MV-4-11 (cell line): ENCODE data around the gene DDX54.
"Not testable (repeated sequence)": the region's sequence is repeated elsewhere in the genome, so short reads cannot be mapped to it uniquely, and the experiment has no call there.

Experiments
- DNase-seq: peaks from one replicate; lab custom pipeline; 2025; lab: John Stamatoyannopoulos, UW

DDX54 gene

DNA sequence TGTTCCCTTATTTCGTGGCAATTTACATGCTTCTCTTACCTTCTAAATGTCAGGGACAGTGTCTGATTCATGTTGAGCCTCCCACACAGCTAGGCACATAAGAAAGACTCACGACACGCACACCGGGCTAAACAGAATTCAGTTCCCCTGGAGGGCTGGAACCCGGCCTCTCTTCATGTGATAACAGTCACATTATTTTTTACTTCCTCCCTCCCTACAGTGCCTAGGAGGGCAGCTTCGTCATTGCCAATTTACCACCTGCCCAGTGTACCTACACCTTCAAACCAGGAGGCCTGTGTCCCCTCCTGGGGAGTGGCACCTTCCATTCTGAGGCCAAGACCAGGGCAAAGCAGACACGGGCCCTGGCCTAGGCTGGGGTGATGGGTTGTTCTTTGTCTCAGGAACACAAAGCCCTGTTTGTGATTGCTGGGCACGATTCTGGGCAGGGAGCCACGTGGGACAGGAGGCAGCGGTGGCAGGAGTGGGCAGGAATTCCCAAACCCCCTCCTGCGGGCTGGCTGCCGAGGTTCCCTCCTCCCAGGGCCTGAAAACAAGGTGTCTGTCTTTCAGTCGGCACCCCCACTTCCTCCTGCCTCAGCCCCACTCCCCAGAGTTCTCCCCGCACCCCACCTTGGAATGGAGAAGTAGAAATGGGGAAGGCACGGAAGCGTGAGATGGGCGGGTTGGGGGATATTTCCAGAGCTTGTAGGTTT lies 42.9 kb downstream of the DDX54 start:
- peak; percentile 53 for DNase-seq

DNA sequence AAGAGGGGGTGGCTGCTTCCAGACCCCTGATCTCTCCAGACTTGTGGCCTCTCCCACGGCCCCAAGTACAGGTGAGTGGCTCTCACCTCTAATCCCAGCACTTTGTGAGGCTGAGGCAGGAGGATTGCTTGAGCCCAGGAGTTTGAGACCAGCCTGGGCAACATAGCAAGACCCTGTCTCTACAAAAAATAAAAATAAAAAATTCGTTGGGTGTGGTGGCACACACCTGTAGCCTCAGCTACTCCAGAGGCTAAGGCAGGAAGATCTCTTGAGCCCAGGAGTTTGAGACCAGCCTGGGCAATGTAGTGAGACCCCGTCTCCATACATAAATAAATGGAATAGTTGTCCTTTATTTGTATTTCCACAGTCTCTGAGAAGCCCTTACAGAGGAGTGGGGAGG lies 43.6 kb downstream of the DDX54 start:
- not testable (repeated sequence) for DNase-seq

GRCh38 chr12:113140706-113141105 lies 44.6 kb downstream of the DDX54 start:
- DNase-seq = no peak

- DNase-seq = no peak
Measured at GRCh38 chr12:113138826-113139225, 46.5 kb downstream of the DDX54 start.

DNA sequence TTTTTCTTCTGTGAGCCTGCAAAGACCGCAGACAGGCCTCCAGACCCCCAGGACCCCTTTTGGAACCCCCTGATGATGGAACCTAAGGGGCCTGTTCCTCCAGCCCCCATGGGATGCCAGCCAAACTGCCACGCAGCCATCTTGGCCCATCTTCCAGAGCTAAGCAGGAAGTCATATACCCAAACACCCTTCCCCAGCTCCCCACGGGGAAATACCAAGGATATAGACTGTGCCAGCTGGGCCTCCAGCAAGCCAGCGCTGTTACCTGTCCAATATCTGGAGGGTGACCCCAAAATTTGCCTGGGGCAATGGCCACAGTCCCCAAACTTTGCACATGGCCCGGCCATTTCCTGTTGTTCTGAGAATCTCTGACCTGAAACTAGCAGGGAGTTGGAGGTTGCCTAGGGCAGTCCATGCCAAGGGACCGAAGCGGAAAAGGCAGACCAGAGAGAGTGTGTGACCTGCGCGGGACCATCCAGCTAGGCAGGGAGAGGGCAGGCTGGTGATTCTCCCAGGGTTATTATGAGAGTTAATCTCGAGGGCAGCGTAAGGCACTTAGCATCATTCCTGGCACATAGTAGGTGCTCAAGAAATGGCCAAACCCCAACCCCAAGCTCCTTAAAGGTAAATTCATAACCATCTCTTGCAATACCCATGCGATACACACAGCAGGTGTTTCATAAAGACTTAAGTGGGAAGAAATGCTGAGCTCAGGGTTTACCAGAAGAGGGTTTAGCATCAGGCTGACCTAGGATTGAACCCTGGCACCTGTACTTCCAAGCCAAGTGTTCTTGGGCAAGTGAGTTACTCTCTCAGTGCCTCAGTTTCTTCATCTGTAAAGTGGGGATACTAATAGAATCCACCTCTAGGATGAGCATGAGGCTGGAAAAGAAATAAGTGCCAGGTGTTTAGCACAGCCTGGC lies 47.2 kb downstream of the DDX54 start:
- DNase-seq = no peak

- no peak for DNase-seq
Measured at GRCh38 chr12:113136990-113137511, 48.2 kb downstream of the DDX54 start.

- DNase-seq = peak; percentile 11
Measured at GRCh38 chr12:113136128-113136989, 48.9 kb downstream of the DDX54 start.

GRCh38 chr12:113135178-113136127 lies 49.8 kb downstream of the DDX54 start, which contains the start of gene RASAL1:
Gene RASAL1, minus strand, starts transcription at chr12:113135761. Its CDS starts 299 bp downstream, at chr12:113135462.
- DNase-seq = no peak

DNA sequence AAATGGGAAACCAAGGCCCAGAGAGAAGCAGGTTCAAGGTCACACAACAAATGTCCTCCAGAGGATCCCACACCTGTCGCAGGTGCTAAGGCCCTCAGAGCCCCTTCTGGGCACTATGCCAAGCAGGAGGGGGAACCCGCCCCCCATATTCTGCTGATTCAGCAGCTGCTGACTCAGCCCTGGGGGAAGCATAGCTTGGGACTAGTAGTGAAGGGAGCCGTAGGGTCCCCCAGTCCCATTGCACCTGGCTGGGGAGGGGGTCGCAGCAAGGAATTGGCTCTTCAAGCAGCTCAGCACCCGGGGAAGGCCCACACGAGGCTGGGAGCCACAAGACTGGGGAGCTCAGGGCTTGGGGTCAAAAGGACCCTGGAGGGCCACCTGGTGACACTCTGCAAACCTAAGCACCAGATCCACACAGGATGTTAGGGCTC lies 50.7 kb downstream of the DDX54 start:
- DNase-seq = no peak

DNA sequence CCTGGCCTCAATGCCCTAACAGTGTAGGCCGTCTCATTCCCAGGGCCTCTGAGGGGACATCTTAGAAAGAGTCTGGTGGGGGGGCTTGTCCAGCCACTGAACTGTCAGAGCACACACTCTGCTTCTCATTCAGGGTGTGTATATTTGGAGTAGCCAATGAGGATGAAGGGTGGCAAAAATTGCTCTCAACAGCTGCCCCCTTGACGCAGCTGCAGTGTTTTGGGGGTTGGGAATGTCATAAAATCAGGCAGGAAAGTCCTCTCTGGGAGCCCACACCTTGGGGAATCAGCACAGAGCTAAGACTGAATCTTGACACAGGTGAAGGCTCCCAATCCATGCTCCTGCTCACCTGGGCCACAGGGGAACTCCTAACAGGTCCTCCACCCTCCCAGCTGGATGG lies 51.2 kb downstream of the DDX54 start:
- DNase-seq = no peak

GRCh38 chr12:113133666-113134065 lies 51.6 kb downstream of the DDX54 start:
- no peak for DNase-seq

- DNase-seq = no peak
Measured at GRCh38 chr12:113133036-113133435, 52.2 kb downstream of the DDX54 start.

- DNase-seq = no peak
Measured at GRCh38 chr12:113131556-113131955, 53.7 kb downstream of the DDX54 start.

DNA sequence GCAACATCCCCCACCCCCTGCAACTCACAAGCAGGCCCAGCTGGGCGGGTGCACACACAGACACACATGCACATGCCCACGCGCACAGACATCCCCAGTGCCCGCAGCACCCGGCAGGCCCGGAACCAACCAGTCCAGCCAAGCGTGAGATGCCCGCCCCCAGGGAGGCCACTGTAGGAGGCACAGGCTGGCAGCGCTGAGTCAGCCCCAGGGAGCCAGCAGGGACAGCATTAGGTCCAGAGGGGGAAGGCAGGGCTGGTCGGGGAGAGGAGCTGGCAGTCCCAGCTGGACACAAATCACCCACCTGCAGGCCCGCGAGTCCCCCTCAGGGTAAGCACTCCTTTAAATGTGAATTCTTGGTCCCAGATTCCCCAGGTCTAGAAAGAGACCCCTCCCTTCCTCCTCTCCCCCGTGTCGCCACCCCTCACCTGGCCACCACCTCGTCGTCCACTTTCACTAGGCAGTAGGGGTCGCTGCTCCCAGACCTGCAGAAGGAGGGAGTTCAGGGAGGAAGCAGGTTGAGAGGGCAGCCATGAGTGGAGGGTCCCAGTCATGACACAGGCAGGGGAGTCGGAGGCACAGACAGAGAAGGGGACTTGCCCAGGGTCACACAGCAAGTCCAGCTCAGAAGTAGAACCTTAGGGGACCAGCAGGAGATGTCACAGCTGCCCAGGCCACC lies 54.7 kb downstream of the DDX54 start:
- no peak for DNase-seq

- no peak for DNase-seq
Measured at GRCh38 chr12:113129664-113130456, 55.4 kb downstream of the DDX54 start.

- no peak for DNase-seq
Measured at GRCh38 chr12:113128802-113129663, 56.2 kb downstream of the DDX54 start.

DNA sequence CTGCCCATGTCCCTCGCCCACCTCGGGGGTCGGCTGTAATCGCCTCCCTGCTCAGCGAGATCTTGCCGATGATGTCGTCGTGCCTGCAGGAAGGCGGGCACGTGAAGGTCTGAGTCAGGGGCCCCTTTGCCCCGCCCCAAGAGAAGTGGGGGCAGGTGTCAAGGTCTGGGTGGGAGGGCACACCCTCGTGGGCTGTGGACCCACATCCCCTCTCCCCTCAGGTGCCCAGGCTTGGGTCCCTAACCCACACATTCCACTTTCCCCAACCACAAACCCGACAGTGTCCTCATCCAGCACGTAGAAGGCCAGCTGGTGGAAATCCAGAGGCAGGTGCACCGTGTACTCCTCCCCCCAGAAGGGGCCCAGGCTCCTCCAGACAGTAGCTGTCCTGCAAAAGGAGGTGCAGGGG lies 57.5 kb downstream of the DDX54 start:
- DNase-seq = no peak

- no peak for DNase-seq
Measured at GRCh38 chr12:113120670-113121370, 64.5 kb downstream of the DDX54 start.
